Sigmoid colon (tissue), 7 donors: Measurements from ENCODE around the gene ANKH. TPM values are rescaled to one million over a fixed set of nuclear protein-coding genes. Genes with fewer than 3 reads are reported as not detected.

Experiments used
- DNase-seq: peaks from one replicate; pipeline ENCODE4 v3.0.0-alpha.2; 2019
- H3K27ac ChIP-seq, 4 donors: fragments of 200-600 bp; sonication (generic); one replicate each; pipeline ENCODE4 v1.5.1; 2016 to 2019; ENCODE audit warnings: mild to moderate bottlenecking in 1 of 4
- H3K27me3 ChIP-seq, 3 donors: fragments of 200-600 bp; sonication (generic); one replicate each; pipeline ENCODE4 v1.5.1; 2019; ENCODE audit warnings: mild to moderate bottlenecking in 1 of 3
- H3K36me3 ChIP-seq, 4 donors: fragments of 200-600 bp; sonication (generic); one replicate each; pipeline ENCODE4 v1.5.1; 2016 to 2019
- H3K4me1 ChIP-seq, 4 donors: fragments of 200-600 bp; sonication (generic); one replicate each; pipeline ENCODE4 v1.5.1; 2017 to 2019
- H3K4me3 ChIP-seq, 4 donors: fragments of 200-600 bp; sonication (generic); one replicate each; pipeline ENCODE4 v1.5.1; 2017 to 2019; ENCODE audit warnings: mild to moderate bottlenecking in 2 of 4, moderate library complexity in 1 of 4
- H3K9me3 ChIP-seq, 4 donors: fragments of 200-600 bp in 3 of 4; sonication (generic) in 3 of 4; one replicate each; pipeline versions ENCODE4 v1.5.1 to v1.6.1; 2013 to 2019
- EP300 ChIP-seq, 4 donors: sonication (generic); formaldehyde crosslinking; IDR thresholded peaks; one replicate each; pipeline ENCODE4 v1.6.1; 2017; ENCODE audit warnings: antibody characterized with exemption in 4 of 4
- POLR2A ChIP-seq, 2 donors: fragments of 450-650 bp; IDR thresholded peaks; one replicate each; pipeline ENCODE4 v1.6.1; 2016; ENCODE audit warnings: antibody characterized with exemption in 2 of 2, mild to moderate bottlenecking in 2 of 2, moderate library complexity in 2 of 2
- POLR2AphosphoS5 ChIP-seq, 4 donors: sonication (generic); formaldehyde crosslinking; IDR thresholded peaks; one replicate each; pipeline ENCODE4 v1.6.1; 2017; ENCODE audit warnings: antibody characterized with exemption in 4 of 4
- WGBS, 2 donors: extraction: QIAGEN DNeasy Blood & Tissue Kit; methylation state at CpG; one replicate each; pipeline ENCODE4 v1.1.7; 2013; 5-methylcytosine and 5-hydroxymethylcytosine counted together
- intact Hi-C: fragments of 100-400 bp; cut with DNase I; formaldehyde crosslinking; loops from one replicate; pipeline ENCODE4 v1.15.1; 2023
- polyA plus RNA-seq, 3 donors: library from polyadenylated mRNA; stranded (reverse); fragments of 200-250 nt; gene quantifications; one replicate each; pipeline ENCODE4 v1.2.3, GENCODE V29; 2013
- total RNA-seq, 4 donors: library from RNA; depleted of rRNA; stranded (reverse); fragments of >200 nt; gene quantifications; one replicate each; pipeline ENCODE4 v1.1.0, GENCODE V29; 2016
- TF ChIP-seq, protein P1 (sequence below), 4 experiments: fragments of 450-650 bp in 3 of 4; fragments of 200-600 bp in 1 of 4; IDR thresholded peaks; one replicate each; pipeline ENCODE4 v1.5.1; 2016 to 2019; ENCODE audit warnings: antibody characterized with exemption in 4 of 4, mild to moderate bottlenecking in 3 of 4, moderate library complexity in 2 of 4
- donor health status: healthy with polysubstance abuse.
- donor health status: Bipolar disorder and iron deficiency.
- donor health status: healthy.

ANKH gene
- total and polyA plus RNA-seq, 7 donors: 16.4 to 49.9 (median 24.7) TPM

DNA sequence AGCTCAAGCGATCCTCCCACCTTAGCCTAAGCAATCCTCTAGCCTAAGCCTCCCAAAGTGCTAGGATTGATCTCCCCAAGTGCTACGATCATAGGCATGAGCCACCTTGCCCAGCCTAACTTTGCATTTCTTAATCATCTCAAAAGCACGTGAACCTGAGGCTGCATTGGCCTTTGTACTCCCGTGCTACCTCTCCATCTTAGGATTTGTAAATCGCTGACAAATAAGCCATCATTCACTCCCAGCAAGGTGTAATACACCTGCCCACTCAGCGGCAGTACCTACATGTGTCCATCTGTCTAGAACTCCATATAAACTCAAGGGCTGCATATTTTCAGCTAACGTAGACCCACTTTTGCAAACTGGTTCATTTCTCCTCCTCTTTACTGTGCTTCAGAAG, 2.8 kb downstream of the ANKH start:
- intact Hi-C loops: no loop called here
- DNase-seq: no peak
- H3K4me1 ChIP-seq: peaks cover 0 to 51% (median 11%) of the 10 kb centered on the region in 4 donors
- no peak for TF ChIP-seq POLR2AphosphoS5 (IDR thresholded peaks at IDR 0.05)
- TF ChIP-seq, protein P1, sequence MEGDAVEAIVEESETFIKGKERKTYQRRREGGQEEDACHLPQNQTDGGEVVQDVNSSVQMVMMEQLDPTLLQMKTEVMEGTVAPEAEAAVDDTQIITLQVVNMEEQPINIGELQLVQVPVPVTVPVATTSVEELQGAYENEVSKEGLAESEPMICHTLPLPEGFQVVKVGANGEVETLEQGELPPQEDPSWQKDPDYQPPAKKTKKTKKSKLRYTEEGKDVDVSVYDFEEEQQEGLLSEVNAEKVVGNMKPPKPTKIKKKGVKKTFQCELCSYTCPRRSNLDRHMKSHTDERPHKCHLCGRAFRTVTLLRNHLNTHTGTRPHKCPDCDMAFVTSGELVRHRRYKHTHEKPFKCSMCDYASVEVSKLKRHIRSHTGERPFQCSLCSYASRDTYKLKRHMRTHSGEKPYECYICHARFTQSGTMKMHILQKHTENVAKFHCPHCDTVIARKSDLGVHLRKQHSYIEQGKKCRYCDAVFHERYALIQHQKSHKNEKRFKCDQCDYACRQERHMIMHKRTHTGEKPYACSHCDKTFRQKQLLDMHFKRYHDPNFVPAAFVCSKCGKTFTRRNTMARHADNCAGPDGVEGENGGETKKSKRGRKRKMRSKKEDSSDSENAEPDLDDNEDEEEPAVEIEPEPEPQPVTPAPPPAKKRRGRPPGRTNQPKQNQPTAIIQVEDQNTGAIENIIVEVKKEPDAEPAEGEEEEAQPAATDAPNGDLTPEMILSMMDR (IDR thresholded peaks at IDR 0.05): no peak
- no peak for TF ChIP-seq EP300 (IDR thresholded peaks at IDR 0.05)
- TF ChIP-seq POLR2A (IDR thresholded peaks at IDR 0.05): no peak
- H3K27me3 ChIP-seq: no peaks in the 10 kb centered on the region
- H3K4me3 ChIP-seq: no peak overlapping the region
- 19 to 62% methylated on average over 7 of the region's 7 CpGs for WGBS, 2 donors
- no peak overlapping the region for H3K27ac ChIP-seq
- H3K9me3 ChIP-seq: no peaks in the 10 kb centered on the region
- H3K36me3 ChIP-seq: no peaks in the 10 kb centered on the region

DNA sequence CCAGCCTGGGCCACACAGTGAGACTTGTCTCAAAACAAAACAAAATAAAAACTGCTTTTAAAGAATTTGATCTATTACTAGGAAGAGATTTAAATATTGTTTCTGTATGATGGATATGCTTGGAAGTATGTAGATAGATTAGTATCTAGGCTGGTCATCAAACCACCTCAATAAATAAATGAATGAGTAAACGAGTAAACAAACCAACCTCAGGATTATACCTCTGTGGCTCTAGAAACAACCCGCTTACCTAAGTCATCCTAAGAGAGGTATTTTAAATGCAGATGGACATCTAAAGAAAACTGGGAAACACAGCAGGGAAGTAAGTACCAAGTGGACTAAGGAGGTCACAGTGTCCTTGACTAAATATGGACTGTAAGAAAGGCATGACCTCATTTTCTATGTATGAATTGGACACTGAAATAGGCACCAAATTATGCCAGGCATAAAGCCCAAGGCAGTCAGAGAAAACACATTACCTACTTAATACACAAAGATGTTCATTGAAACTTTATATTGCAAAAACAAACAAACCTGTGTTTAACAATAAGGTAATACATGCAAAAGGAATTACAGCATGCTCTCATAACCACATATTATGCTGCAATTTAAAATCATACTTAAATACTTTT, 7.3 kb downstream of the ANKH start:
- H3K4me1 ChIP-seq: peaks cover 0 to 21% (median 4%) of the 10 kb centered on the region in 4 donors
- TF ChIP-seq POLR2A (IDR thresholded peaks at IDR 0.05): no peak
- TF ChIP-seq, protein P1 (IDR thresholded peaks at IDR 0.05): no peak
- no peak for TF ChIP-seq EP300 (IDR thresholded peaks at IDR 0.05)
- no peak for TF ChIP-seq POLR2AphosphoS5 (IDR thresholded peaks at IDR 0.05)
- no peak overlapping the region for H3K4me3 ChIP-seq
- no peaks in the 10 kb centered on the region for H3K9me3 ChIP-seq
- WGBS, 2 donors: 82 to 90% methylated on average over 2 of the region's 2 CpGs
- intact Hi-C loops: no loop called here
- no peak for DNase-seq
- no peaks in the 10 kb centered on the region for H3K27me3 ChIP-seq
- no peak overlapping the region for H3K27ac ChIP-seq
- H3K36me3 ChIP-seq: no peaks in the 10 kb centered on the region

DNA sequence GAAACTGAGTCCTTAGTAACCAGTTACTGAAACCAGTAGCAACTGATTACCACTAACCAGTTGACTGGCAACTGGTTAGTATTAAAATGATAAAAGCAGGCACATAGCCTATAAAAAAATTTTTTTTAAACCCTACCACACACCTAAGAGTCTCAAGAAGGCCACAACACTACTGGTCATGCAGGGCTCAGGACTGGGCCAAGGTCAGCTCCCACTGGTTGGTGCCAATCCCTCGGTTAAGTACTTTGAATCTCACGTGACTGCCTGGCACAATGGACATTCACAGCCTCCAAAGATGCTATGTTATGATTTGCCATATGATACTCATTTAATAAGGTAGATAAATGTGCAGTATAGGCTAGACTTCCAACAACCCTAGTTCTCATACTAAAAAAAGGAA, 8.5 kb downstream of the ANKH start:
- WGBS, 2 donors: 62 to 88% methylated on average over 2 of the region's 2 CpGs
- TF ChIP-seq, protein P1 (IDR thresholded peaks at IDR 0.05): no peak
- no peak for TF ChIP-seq EP300 (IDR thresholded peaks at IDR 0.05)
- no peak for TF ChIP-seq POLR2A (IDR thresholded peaks at IDR 0.05)
- no peak for TF ChIP-seq POLR2AphosphoS5 (IDR thresholded peaks at IDR 0.05)
- H3K4me1 ChIP-seq: peaks cover 0 to 13% (median 4%) of the 10 kb centered on the region in 4 donors
- no peak for DNase-seq
- H3K27me3 ChIP-seq: no peaks in the 10 kb centered on the region
- no peaks in the 10 kb centered on the region for H3K9me3 ChIP-seq
- H3K36me3 ChIP-seq: no peaks in the 10 kb centered on the region
- H3K27ac ChIP-seq: no peak overlapping the region
- intact Hi-C loops: no loop called here
- no peak overlapping the region for H3K4me3 ChIP-seq

DNA sequence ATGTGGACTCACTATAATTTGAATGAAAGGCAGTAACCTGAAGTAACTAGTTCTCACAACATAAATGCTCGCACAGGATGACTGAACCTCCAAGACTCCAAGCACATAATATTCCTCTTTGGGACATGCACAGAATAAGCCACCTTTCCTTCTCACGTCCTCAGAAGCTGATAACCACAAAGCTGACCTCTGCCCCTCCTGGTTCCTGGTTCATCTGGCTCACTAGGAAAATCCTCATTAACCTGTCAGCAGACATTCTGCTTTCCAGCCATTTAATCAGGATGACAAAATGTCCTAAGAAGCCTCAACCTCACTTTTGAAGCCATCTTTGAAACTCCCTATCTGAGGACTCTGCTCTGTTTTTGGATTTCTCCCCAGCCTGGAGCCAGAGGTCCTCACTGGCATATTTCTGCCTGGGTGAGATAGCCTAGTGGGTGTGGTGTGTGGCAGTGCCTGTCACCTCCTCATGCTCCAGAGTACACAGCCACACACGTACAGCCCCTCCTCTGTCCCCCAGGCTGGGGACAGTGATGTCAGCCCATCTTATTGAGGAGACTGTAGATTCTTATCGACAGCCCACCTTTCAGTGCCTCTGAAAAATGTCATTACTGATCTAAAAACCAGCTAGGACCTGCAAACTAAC, 10.3 kb downstream of the ANKH start:
- Histone ChIP-seq H3K27ac (no peak overlapping the region), H3K4me1 (peaks cover 0 to 13% (median 4%) of the 10 kb centered on the region in 4 donors), H3K36me3 (no peaks in the 10 kb centered on the region), H3K9me3 (no peaks in the 10 kb centered on the region), H3K4me3 (no peak overlapping the region), H3K27me3 (no peaks in the 10 kb centered on the region)
- DNase-seq: no peak
- intact Hi-C loops: no loop called here
- TF ChIP-seq POLR2A (IDR thresholded peaks at IDR 0.05) (no peak), EP300 (IDR thresholded peaks at IDR 0.05) (no peak), POLR2AphosphoS5 (IDR thresholded peaks at IDR 0.05) (no peak)
- TF ChIP-seq, protein P1 (IDR thresholded peaks at IDR 0.05): no peak
- WGBS, 2 donors: 41 to 72% methylated on average over 4 of the region's 4 CpGs
